ENCODE results near the gene PHKA2.
A peak's percentile ranks its signal among the peaks of the same experiment; 100 is the strongest.
"Not testable (repeated sequence)": the region's sequence is repeated elsewhere in the genome, so short reads cannot be mapped to it uniquely, and the experiment has no call there.

Gene PHKA2
- total RNA-seq: 16.5 to 50.4 (median 38.6) reads per million in 18 experiments

GRCh38 chrX:18983666-18984380 lies at the start of gene PHKA2:
Gene PHKA2 (minus strand): TSS chrX:18984114. CDS start chrX:18983932, 182 bp downstream.
- DNase-seq: no peak

GRCh38 chrX:19030805-19031204 lies 46.9 kb upstream of the PHKA2 start:
- DNase-seq: no peak

- DNase-seq: no peak
These were observed 44.6 kb upstream of the PHKA2 start for GRCh38 chrX:19028560-19028959.

GRCh38 chrX:19024366-19024765 lies 40.5 kb upstream of the PHKA2 start:
- DNase-seq: no peak

- no peak for DNase-seq
These were observed 36.1 kb upstream of the PHKA2 start for GRCh38 chrX:19019996-19020395.

GRCh38 chrX:19017271-19017670 lies 33.4 kb upstream of the PHKA2 start:
- peak; percentile 2 to 36 for DNase-seq

GRCh38 chrX:19016614-19017013 lies 32.7 kb upstream of the PHKA2 start:
- not testable (repeated sequence) for DNase-seq

GRCh38 chrX:19007868-19008267 lies 24.0 kb upstream of the PHKA2 start:
- DNase-seq: no peak

- DNase-seq: no peak
These were observed 23.1 kb upstream of the PHKA2 start for GRCh38 chrX:19007011-19007410.

- peak in 1 of 2 donors; percentile 1 for DNase-seq
These were observed 22.0 kb upstream of the PHKA2 start for GRCh38 chrX:19005909-19006308.

- no peak for DNase-seq
These were observed 19.8 kb upstream of the PHKA2 start for GRCh38 chrX:19003756-19004155.

GRCh38 chrX:18998653-18999052 lies 14.7 kb upstream of the PHKA2 start:
- no peak for DNase-seq

GRCh38 chrX:18997916-18998315 lies 14.0 kb upstream of the PHKA2 start:
- DNase-seq: no peak

GRCh38 chrX:18996536-18996935 lies 12.6 kb upstream of the PHKA2 start:
- no peak for DNase-seq

GRCh38 chrX:18995221-18995620 lies 11.3 kb upstream of the PHKA2 start:
- no peak for DNase-seq

- DNase-seq: no peak
These were observed 10.8 kb upstream of the PHKA2 start for GRCh38 chrX:18994713-18995112.

GRCh38 chrX:18992829-18993228 lies 8.9 kb upstream of the PHKA2 start:
- DNase-seq: no peak

GRCh38 chrX:18985186-18985435 lies 1.2 kb upstream of the PHKA2 start:
- peak; percentile 14 to 18 for DNase-seq

- peak; percentile 75 to 79 for DNase-seq
These were observed 669 bp upstream of the PHKA2 start for GRCh38 chrX:18984381-18985185.

GRCh38 chrX:18981124-18981807 lies 2.6 kb downstream of the PHKA2 start:
- DNase-seq: no peak

- DNase-seq: not testable (repeated sequence)
These were observed 3.7 kb downstream of the PHKA2 start for GRCh38 chrX:18980262-18980661.

- DNase-seq: no peak
These were observed 8.9 kb downstream of the PHKA2 start for GRCh38 chrX:18974993-18975392.

GRCh38 chrX:18973527-18974192 lies 10.3 kb downstream of the PHKA2 start:
- no peak for DNase-seq
